ENCODE measurements around the gene MAP4K4.

The MAP4K4 gene

GRCh38 chr2:101818531-101819451, 121.3 kb downstream of the MAP4K4 start:
- peak; percentile 68 for DNase-seq

GRCh38 chr2:101820519-101820918, 123.0 kb downstream of the MAP4K4 start:
- no peak for DNase-seq

- DNase-seq = no peak
Measured at GRCh38 chr2:101821059-101821805, 123.7 kb downstream of the MAP4K4 start.

GRCh38 chr2:101821828-101822458, 124.4 kb downstream of the MAP4K4 start:
- no peak for DNase-seq

GRCh38 chr2:101823347-101823791, 125.9 kb downstream of the MAP4K4 start:
- no peak for DNase-seq

GRCh38 chr2:101823859-101824258, 126.4 kb downstream of the MAP4K4 start:
- DNase-seq = no peak

GRCh38 chr2:101826716-101827115, 129.2 kb downstream of the MAP4K4 start:
- DNase-seq = no peak

GRCh38 chr2:101827246-101827645, 129.7 kb downstream of the MAP4K4 start:
- DNase-seq = no peak

GRCh38 chr2:101828257-101828656, 130.8 kb downstream of the MAP4K4 start:
- DNase-seq = no peak

- no peak for DNase-seq
Measured at GRCh38 chr2:101828673-101829334, 131.3 kb downstream of the MAP4K4 start.

GRCh38 chr2:101829429-101829828, 131.9 kb downstream of the MAP4K4 start:
- DNase-seq = no peak

- DNase-seq = no peak
Measured at GRCh38 chr2:101830146-101830545, 132.6 kb downstream of the MAP4K4 start.

- no peak for DNase-seq
Measured at GRCh38 chr2:101830555-101830954, 133.0 kb downstream of the MAP4K4 start.

GRCh38 chr2:101831351-101831865, 133.9 kb downstream of the MAP4K4 start:
- DNase-seq = no peak

- no peak for DNase-seq
Measured at GRCh38 chr2:101832114-101832513, 134.6 kb downstream of the MAP4K4 start.

GRCh38 chr2:101833890-101834523, 136.5 kb downstream of the MAP4K4 start:
- no peak for DNase-seq

GRCh38 chr2:101837354-101837753, 139.8 kb downstream of the MAP4K4 start:
- DNase-seq = no peak

- DNase-seq = no peak
Measured at GRCh38 chr2:101841679-101842327, 144.3 kb downstream of the MAP4K4 start.

GRCh38 chr2:101842471-101842870, 145.0 kb downstream of the MAP4K4 start:
- DNase-seq = no peak

- DNase-seq = no peak
Measured at GRCh38 chr2:101843048-101843447, 145.5 kb downstream of the MAP4K4 start.

- no peak for DNase-seq
Measured at GRCh38 chr2:101843471-101843870, 146.0 kb downstream of the MAP4K4 start.

Measured in DMS 273 treated with DMSO at 0.1 percent for 48 hours (cell line).